Loucy (cell line): ENCODE data around the gene SLC8A2.

Experiments used
- H2AFZ ChIP-seq: fragments of 200-600 bp; sonication (generic); 2 replicates; pipeline ENCODE4 v1.6.0; 2016; ENCODE audit warnings: antibody characterized with exemption, mild to moderate bottlenecking, low read length, moderate library complexity
- H3F3A ChIP-seq: fragments of 200-600 bp; 2 replicates; pipeline ENCODE4 v1.6.0; 2016; ENCODE audit warnings: antibody characterized with exemption, low read depth, mild to moderate bottlenecking
- H3K27me3 ChIP-seq: fragments of 200-600 bp; sonication (generic); 2 replicates; pipeline ENCODE4 v1.6.1; 2014; ENCODE audit warnings: low read length, mild to moderate bottlenecking; ENCODE audit not compliant: insufficient read depth, poor library complexity, severe bottlenecking
- H3K36me3 ChIP-seq: fragments of 200-600 bp; sonication (generic); 2 replicates; pipeline ENCODE4 v1.6.1; 2016; ENCODE audit warnings: low read length; ENCODE audit not compliant: insufficient read depth
- H3K4me1 ChIP-seq: fragments of 200-600 bp; sonication (generic); 2 replicates; pipeline ENCODE4 v1.5.1; 2014; ENCODE audit warnings: low read length, mild to moderate bottlenecking; ENCODE audit not compliant: insufficient read depth, poor library complexity, severe bottlenecking
- H3K4me2 ChIP-seq: fragments of 200-600 bp; sonication (generic); 2 replicates; pipeline ENCODE4 v1.6.0; 2014; ENCODE audit warnings: antibody characterized with exemption, low read length, low read depth, mild to moderate bottlenecking; ENCODE audit not compliant: poor library complexity, severe bottlenecking
- H3K4me3 ChIP-seq: fragments of 200-600 bp; sonication (generic); 2 replicates; pipeline ENCODE4 v1.5.1; 2014; ENCODE audit warnings: low read length, mild to moderate bottlenecking, mixed read lengths; ENCODE audit not compliant: poor library complexity, severe bottlenecking
- H3K79me2 ChIP-seq: fragments of 200-600 bp; sonication (generic); 2 replicates; pipeline ENCODE4 v1.6.1; 2014; ENCODE audit warnings: low read length; ENCODE audit not compliant: insufficient read depth
- H3K9ac ChIP-seq: fragments of 200-600 bp; sonication (generic); 2 replicates; pipeline ENCODE4 v1.6.0; 2014; ENCODE audit warnings: mild to moderate bottlenecking, low read depth, low read length, moderate library complexity; ENCODE audit not compliant: poor library complexity, severe bottlenecking
- H3K9me2 ChIP-seq: fragments of 200-600 bp; sonication (generic); replicated peaks from 2 replicates; pipeline ENCODE4 v1.6.1; 2016; ENCODE audit warnings: low read depth, low read length, mixed read lengths
- H3K9me3 ChIP-seq: fragments of 200-600 bp; sonication (generic); 2 replicates; pipeline ENCODE4 v1.6.1; 2014; ENCODE audit warnings: mild to moderate bottlenecking, antibody characterized with exemption, low read length, low read depth; ENCODE audit not compliant: insufficient read depth
- H4K20me1 ChIP-seq: fragments of 200-600 bp; sonication (generic); 2 replicates; pipeline ENCODE4 v1.6.0; 2014; ENCODE audit warnings: antibody characterized with exemption, low read length, mild to moderate bottlenecking; ENCODE audit not compliant: insufficient read depth, poor library complexity, severe bottlenecking
- EZH2phosphoT487 ChIP-seq: fragments of 200-600 bp; IDR thresholded peaks from 2 replicates; pipeline ENCODE4 v1.6.1; 2018; ENCODE audit warnings: antibody characterized with exemption, mild to moderate bottlenecking, moderate library complexity, borderline replicate concordance
- TF ChIP-seq, protein P1 (sequence below): fragments of 200-600 bp; sonication (generic); conservative IDR thresholded peaks from 2 replicates; pipeline ENCODE4 v1.5.1; 2014; ENCODE audit warnings: mild to moderate bottlenecking, antibody characterized with exemption, low read length

Gene SLC8A2

DNA sequence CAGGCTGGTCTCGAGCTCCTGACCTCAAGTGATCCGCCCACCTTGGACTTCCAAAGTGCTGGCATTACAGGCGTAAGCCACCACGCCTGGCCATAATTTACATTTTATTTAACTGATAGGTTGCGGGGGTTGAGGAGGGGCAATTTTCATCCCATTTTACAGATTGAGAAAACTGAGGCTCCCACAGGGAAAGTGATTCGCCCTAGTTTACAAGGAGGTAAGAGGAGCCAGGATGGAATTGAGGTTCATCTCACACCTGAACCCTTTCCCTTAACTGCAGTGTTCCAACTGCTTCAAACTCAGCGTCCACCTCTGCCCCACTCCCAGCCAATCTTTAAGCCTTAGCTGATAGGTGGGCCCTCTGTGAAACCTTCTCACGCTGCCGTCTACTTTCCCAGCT lies 47.2 kb upstream of the SLC8A2 start:
- Histone ChIP-seq H3K9me2 (no peaks in the 10 kb centered on the region), H3K9ac (peak overlapping the region; percentile 45), H4K20me1 (peaks cover 8% of the 10 kb centered on the region), H3F3A (no peaks in the 10 kb centered on the region), H3K4me3 (no peak overlapping the region), H3K4me1 (peaks cover 57% of the 10 kb centered on the region), H3K27me3 (no peaks in the 10 kb centered on the region), H3K4me2 (peak overlapping the region; percentile 56), H3K9me3 (no peaks in the 10 kb centered on the region), H2AFZ (no peak overlapping the region), H3K36me3 (no peaks in the 10 kb centered on the region), H3K79me2 (peaks cover 10% of the 10 kb centered on the region)
- TF ChIP-seq, protein P1, sequence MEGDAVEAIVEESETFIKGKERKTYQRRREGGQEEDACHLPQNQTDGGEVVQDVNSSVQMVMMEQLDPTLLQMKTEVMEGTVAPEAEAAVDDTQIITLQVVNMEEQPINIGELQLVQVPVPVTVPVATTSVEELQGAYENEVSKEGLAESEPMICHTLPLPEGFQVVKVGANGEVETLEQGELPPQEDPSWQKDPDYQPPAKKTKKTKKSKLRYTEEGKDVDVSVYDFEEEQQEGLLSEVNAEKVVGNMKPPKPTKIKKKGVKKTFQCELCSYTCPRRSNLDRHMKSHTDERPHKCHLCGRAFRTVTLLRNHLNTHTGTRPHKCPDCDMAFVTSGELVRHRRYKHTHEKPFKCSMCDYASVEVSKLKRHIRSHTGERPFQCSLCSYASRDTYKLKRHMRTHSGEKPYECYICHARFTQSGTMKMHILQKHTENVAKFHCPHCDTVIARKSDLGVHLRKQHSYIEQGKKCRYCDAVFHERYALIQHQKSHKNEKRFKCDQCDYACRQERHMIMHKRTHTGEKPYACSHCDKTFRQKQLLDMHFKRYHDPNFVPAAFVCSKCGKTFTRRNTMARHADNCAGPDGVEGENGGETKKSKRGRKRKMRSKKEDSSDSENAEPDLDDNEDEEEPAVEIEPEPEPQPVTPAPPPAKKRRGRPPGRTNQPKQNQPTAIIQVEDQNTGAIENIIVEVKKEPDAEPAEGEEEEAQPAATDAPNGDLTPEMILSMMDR = no peak
- no peak for TF ChIP-seq EZH2phosphoT487

DNA sequence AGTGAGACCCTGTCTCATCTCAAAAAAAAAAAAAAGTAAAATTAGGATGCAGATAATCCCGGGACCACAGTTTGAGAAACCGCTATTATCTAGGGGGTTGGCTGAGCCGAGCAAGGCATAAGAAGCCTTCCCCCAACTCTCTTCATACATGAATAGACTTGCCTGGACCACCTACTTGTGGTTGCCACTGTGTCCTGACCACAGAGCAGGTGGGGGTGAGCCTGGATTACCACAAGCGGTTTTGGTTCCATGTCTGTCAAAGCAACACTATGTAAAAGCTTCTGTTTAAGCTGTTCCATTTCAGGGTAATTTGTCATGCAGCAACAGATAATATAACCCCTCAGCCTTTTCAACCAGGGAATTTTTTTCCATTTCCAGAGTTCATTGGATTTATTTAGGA lies 46.4 kb upstream of the SLC8A2 start:
- H3K79me2 ChIP-seq = peaks cover 17% of the 10 kb centered on the region
- H4K20me1 ChIP-seq = peaks cover 11% of the 10 kb centered on the region
- H2AFZ ChIP-seq = no peak overlapping the region
- H3K9me3 ChIP-seq = no peaks in the 10 kb centered on the region
- H3K36me3 ChIP-seq = no peaks in the 10 kb centered on the region
- peak overlapping the region; percentile 47 for H3K4me3 ChIP-seq
- H3K4me1 ChIP-seq = peaks cover 62% of the 10 kb centered on the region
- peak overlapping the region; percentile 56 for H3K4me2 ChIP-seq
- peak overlapping the region; percentile 66 for H3K9ac ChIP-seq
- H3F3A ChIP-seq = no peaks in the 10 kb centered on the region
- H3K9me2 ChIP-seq = no peaks in the 10 kb centered on the region
- no peaks in the 10 kb centered on the region for H3K27me3 ChIP-seq
- TF ChIP-seq EZH2phosphoT487 = no peak
- TF ChIP-seq, protein P1 = no peak

DNA sequence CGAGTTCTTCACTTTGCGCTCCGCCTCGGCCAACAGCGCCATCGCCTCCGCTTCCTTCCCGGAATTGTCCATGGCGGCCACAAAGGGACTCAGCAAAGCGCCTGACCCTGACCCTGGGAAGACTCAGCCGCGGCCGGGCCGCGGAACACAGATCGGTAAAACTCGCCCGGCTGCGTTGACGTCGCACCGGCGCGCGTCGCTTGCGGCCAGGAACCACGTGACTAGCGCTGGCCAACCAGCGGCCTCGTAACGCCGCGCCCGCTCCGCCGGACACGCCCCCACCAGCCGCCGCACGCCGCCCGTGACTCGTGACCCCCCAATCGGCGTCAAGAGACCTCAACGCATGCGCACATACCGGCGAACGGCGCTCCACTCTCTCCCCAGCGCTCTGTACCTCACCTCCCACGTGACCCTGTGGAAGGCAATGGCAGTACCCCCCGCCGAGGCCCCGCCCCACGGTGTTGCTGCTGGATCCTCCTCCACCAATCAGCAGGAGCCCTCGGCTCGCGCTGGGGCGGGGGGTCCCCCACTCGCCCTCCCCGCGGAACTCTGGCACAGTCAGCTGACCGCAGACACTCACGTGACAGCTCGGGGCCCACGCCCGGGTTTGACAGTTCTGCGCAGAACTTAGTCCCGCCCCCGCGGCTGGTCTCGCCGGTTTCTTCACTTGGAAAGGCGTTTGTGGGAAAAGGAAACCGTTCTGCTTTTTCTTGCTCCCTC lies 43.3 kb upstream of the SLC8A2 start, which contains the start of gene NAPA:
TSS of gene NAPA (minus strand) at position 195 of the 720 bp plus-strand sequence. CDS start at position 72, 123 bp downstream.
- peaks cover 48% of the 10 kb centered on the region for H3K79me2 ChIP-seq
- no peaks in the 10 kb centered on the region for H3K9me2 ChIP-seq
- H3K4me1 ChIP-seq = peaks cover 55% of the 10 kb centered on the region
- H4K20me1 ChIP-seq = peaks cover 33% of the 10 kb centered on the region
- TF ChIP-seq, protein P1 = no peak
- TF ChIP-seq EZH2phosphoT487 = no peak
- peak within 1 kb of the TSS; percentile 98 for H3K4me3 ChIP-seq
- no peaks in the 10 kb centered on the region for H3F3A ChIP-seq
- no peaks in the 10 kb centered on the region for H3K36me3 ChIP-seq
- H3K9ac ChIP-seq = peak within 1 kb of the TSS; percentile 95
- peak within 1 kb of the TSS; percentile 99 for H3K4me2 ChIP-seq
- peak within 1 kb of the TSS; percentile 84 for H2AFZ ChIP-seq
- H3K9me3 ChIP-seq = no peaks in the 10 kb centered on the region
- H3K27me3 ChIP-seq = no peaks in the 10 kb centered on the region
